Epidermal melanocyte (primary cell): Measurements from ENCODE around the gene INPP5D.
"Not testable (repeated sequence)": the region's sequence is repeated elsewhere in the genome, so short reads cannot be mapped to it uniquely, and the experiment has no call there.

Experiments used
- DNase-seq: peaks from one replicate; pipeline ENCODE4 v3.0.0; 2011; ENCODE audit warnings: low spot score; ENCODE audit not compliant: insufficient read length

INPP5D gene

GRCh38 chr2:233116946-233117345 is 56.8 kb downstream of the INPP5D start:
- no peak for DNase-seq

DNA sequence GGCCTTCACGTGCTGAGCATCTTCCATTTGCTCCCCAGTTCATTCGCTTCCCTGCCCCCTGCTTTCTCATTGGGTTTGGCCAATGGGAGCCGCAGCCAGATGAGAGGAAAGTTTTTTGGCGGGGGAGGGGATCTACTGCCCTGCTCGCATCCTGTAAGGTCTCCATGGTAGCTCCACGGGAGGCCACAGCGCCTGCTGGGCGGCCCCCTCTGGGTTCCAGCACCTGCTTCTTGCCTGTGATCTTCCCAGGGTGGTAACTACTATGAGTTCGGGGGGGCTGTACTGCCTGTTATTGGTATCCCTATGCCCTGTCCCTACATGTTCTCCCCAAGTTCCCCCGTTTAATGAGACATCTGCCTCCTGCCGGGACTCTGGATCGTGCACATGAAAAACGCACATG is 57.2 kb downstream of the INPP5D start:
- no peak for DNase-seq

- DNase-seq, result no peak
These were observed 57.9 kb downstream of the INPP5D start for GRCh38 chr2:233117811-233118647.

- DNase-seq, result no peak
These were observed 58.5 kb downstream of the INPP5D start for GRCh38 chr2:233118648-233119000.

DNA sequence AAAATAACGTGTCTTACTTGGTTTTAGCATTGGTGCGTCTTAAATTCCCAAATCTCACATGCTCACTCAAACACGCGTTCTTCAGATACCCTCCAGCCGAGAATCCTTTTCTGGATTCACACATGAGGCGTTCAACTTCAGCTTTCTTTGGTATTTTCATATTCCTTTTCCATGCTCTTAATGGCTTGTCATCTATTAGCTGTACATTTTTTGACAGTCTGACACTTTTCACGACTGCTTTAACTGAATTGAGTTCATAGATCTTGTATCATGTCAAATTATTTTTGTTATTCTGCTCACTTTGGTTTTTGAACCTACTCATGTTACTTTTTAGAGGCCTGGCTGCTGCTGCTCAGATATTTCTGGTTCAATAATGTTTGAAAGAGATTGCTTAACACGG is 59.0 kb downstream of the INPP5D start:
- DNase-seq, result no peak

DNA sequence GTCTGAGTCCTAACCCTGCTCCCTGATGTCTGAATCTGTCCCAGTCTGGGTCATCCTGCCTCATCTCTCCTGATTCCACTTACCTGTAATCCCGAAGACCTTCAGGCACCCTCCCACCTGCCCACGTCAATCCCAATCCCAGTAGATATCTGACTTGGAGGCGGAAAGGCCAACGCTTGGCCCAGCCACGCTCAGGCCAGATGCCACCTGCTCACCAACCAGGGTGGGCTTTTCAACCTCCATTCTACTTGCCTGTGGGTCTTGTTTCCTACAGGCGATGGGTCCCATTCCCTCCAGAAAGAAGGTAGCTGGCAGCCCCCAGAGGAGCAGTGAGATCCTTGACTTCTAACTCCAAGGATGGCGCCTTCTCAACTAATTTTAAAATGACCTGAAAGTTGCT is 59.7 kb downstream of the INPP5D start:
- no peak for DNase-seq

DNA sequence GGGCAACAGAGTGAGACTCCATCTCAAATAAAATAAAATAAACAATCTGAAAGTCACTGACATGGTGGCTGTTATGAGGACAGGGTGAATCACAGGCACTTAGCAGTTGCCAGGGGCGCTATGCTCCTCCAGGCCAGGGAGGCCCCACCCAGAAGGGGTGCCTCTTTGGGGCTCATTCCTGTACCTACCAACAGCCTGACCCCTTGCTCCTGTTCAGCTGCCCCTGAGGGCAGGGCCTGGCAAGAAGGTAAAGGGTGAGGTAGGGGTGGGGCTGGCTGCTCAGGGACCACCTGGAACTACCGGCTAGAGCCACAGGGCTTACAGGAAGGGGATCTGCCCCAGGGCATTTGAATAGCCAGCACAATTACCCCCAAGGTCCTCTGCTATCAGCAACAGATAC is 60.3 kb downstream of the INPP5D start:
- DNase-seq, result no peak

DNA sequence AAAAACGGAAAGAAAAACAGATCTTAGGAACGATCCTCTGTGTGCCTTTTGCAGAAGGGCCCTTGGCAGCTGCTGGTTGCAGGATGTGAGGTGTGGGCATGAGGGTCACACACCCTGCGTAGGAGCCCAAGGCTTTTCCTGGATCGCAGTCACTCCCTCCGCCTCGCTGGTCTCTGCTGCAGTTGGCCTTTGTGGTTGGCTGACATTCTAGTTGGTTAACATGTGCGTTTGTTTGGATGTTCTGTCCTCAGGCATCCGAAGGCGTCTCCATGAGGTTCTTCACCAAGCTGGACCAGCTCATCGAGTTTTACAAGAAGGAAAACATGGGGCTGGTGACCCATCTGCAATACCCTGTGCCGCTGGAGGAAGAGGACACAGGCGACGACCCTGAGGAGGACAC is 61.7 kb downstream of the INPP5D start:
- no peak for DNase-seq

DNA sequence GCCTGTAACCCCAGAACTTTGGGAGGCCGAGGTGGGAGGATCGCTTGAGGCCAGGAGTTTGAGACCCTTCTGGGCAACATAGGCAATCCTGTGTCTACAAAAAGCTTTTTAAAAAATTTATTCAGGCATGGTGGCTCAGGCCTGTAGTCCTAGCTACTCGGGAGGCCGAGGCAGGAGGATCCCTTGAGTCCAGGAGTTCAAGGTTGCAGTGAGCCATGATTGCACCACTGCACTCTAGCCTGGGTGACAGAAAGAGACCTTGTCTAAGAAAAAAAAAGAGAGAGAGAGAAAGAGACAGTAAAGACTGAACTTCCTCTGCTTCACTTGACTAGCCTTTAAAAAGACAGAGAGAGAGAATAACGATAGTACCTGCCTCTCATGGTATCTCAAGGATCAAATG is 62.4 kb downstream of the INPP5D start:
- no peak for DNase-seq

- not testable (repeated sequence) for DNase-seq
These were observed 63.4 kb downstream of the INPP5D start for GRCh38 chr2:233123576-233123975.

GRCh38 chr2:233124421-233125080 is 64.4 kb downstream of the INPP5D start:
- DNase-seq, result no peak

DNA sequence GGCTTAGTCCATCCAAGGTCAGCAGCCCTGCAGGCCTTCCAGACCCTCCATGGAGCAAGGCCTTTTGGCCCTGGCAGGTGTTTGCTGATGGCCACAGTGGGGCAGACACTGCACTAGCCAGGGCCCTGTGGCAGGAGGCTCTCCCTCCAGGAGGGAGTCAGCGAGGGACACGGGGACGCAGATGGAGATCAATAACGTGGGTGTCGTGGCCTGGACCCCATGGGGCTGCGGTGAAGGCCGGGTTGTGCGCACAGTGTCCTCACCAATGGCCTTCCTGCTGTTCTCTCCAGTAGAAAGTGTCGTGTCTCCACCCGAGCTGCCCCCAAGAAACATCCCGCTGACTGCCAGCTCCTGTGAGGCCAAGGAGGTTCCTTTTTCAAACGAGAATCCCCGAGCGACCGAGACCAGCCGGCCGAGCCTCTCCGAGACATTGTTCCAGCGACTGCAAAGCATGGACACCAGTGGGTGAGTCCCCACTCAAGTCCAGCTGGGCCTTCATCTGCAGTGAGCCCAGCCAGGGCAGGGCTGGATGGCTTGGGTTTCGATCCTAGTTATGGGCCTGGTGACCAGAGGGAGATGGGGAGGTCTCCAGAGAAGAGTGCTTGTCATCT is 65.4 kb downstream of the INPP5D start:
- no peak for DNase-seq

DNA sequence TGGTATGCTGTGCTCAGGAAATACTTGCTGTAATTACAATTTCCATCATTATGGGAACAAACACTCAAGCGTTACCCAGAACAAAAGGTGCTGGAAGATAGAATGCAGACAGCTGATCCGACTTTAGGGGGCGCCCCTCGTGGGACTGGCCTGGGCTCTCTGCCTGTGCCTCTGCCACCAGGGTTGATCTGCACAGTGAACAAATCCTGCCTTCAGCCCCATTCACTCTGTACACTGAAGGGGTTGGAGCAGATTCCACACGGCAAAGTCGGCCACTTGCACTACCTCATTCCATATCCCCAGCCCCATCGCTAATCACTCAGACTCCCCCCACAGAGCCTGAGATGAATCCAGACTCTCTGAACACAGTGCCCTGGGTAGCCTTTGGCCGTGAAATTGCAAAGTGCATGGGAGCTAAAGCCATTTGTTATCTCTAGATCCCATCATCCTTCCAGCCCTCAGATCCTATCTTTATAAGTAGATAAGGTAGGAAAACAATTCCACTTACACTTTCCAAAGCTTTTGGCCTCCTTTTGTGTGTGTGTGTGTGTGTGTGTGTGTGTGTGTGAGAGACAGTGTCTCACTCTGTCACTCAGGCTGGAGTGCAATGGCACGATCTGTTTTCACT is 69.3 kb downstream of the INPP5D start:
- no peak for DNase-seq

DNA sequence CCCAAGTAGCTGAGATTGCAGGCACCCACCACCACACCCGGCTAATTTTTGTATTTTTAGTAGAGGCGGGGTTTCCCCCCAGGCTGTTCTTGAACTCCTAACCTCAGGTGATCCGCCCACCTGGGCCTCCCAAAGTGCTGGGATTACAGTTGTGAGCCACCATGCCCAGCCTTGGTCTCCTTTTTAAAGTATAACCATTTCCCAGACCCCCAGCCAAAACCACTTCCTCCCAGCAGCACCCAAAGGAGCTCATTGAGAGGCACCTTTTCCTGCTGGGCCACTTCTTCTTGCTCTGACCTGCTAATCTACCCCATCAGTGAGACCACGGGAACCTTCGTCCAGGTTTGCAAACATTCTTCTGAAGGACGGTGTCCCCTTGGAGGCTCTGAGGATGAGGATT is 69.9 kb downstream of the INPP5D start:
- no peak for DNase-seq

DNA sequence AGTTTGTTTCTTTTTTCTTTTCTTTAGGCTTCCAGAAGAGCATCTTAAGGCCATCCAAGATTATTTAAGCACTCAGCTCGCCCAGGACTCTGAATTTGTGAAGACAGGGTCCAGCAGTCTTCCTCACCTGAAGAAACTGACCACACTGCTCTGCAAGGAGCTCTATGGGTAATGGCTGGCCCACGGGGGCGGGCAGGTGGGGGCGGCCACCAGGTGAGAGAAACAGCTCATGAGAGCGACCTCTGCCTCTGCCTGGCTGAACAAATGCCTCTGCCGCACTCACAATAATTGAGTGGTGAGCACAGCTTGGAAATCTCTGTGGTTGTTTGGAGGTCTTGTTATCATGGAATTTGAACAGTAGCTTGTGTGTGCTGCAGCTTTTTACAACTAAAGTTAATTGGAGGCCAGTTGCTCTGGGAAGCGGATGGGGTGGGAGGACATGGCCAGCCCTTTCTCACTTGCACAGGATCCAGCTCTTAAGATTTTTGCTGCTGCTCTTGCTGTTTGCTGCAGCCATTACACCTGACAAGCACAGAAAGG is 70.4 kb downstream of the INPP5D start:
- DNase-seq, result no peak

- DNase-seq, result no peak
These were observed 72.0 kb downstream of the INPP5D start for GRCh38 chr2:233131936-233132720.

GRCh38 chr2:233133239-233133638 is 73.1 kb downstream of the INPP5D start:
- no peak for DNase-seq

- DNase-seq, result no peak
These were observed 75.3 kb downstream of the INPP5D start for GRCh38 chr2:233135421-233135820.

GRCh38 chr2:233137040-233137439 is 76.9 kb downstream of the INPP5D start:
- DNase-seq, result no peak

DNA sequence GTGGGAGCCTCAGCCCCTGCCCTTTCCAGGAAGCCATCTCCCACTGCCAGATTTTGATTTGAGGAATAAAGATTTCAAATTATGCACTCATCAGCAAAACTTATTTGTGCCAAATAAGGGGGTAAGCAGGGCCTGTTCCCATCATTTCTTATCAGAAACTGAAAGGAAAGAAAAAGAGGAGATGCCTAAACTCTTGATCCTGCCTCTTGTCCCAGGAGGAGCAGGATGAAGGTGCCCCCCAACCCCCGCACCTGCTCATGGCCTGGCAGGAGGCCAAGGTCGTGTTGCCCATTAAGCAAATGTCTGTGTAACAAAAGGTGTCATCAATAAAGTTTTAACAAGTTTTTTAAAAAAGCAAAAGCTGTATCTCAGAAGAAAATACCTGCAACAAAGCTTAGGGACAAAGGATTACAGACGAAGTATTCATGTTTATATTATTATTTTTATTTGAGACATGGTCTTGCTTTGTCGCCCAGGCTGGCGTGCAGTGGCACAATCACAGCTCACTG is 80.0 kb downstream of the INPP5D start:
- no peak for DNase-seq

- no peak for DNase-seq
These were observed 80.8 kb downstream of the INPP5D start for GRCh38 chr2:233140978-233141377.
